H4 (cell line): ENCODE measurements around the gene PXK. TPM values are rescaled to one million over a fixed set of nuclear protein-coding genes. Genes with fewer than 3 reads are reported as not detected.

Experiments used
- DNase-seq: peaks from one replicate; pipeline ENCODE4 v3.0.0-alpha.2; 2015; ENCODE audit warnings: low spot score
- total RNA-seq: library from RNA; depleted of rRNA; stranded (reverse); fragments of >200 nt; shearing (Covaris generic); gene quantifications from 2 replicates; pipeline ENCODE4 v1.2.3, GENCODE V29; 2014

PXK gene
- total RNA-seq, 1 experiment from 2014 or later, result 48.8 TPM

DNA sequence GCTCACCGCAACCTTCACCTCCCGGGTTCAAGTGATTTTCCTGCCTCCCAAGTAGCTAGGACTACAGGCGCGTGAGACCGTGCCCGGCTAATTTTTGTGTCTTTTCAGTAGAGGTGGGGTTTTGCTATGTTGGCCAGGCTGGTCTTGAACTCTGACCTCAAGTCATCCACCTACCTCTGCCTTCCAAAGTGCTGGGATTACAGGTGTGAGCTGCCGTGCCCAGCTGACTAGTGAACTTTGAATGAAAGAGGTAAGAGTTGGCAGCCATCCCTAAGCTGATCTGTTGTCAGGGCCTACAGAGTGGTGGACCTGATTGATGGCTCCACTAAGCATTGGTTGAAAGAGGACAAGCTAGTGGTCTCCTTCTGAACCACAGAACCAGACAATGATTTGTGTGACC is 15.3 kb downstream of the PXK start:
- no peak for DNase-seq

DNA sequence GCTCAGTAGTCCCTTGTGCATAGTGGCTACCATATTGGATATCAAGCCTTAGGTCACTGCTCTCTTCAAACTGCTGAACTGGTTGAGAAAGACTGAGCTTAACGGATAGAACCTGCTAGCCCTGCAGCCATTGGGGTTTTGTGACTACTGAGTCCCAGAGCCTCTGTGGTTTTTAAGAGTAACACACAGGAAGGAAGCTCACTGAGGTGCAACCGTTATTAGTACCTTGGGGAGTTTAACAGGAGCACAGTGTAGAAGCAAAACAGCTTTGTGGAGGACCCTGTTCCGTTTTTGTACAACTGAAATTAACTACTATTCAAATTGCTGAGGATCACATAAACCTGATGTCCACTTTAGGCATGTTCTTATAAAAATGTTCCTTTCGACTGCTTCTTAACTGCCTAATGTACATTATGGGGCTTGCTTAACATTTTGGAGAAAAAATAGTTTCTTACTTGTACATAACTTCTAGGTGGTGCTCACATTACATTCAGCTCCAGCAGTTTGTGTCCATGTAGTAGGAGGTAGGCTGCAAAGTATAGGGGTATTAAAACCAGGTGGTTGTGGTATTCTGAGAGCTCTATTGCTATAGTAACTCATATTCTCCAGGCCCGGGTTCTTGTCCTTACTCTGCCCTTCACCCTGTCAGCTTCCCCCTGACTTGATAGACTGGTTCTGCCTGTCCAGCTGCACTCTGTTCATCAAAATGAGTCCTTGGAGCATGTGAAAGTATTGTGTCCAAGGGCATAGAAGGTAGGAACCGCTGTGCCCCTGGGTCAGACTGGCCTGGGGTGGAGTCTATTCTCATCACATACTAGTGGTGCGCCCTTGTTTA is 17.3 kb downstream of the PXK start:
- no peak for DNase-seq

- peak; percentile 61 for DNase-seq
Observed at GRCh38 chr3:58350627-58351013, 17.9 kb downstream of the PXK start.

DNA sequence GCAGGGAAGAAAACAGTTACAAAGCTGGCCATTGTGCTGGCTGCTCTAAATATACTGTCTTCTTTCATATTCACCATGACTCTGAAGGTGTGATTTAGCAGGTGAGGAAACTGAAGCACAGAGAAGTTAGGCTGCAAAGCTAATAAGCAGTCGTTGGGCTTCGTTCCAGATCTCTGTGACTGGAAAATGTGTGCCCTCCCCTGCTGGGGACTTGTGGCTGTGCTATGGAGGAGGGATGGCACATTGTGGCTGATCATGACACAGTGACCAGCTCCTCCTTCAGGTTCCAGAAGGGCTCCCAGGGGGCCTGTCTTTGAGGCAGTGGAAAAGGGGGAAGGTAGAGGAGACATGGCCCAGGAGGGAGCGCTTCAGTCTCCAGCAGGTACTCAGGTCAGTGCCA is 19.2 kb downstream of the PXK start:
- no peak for DNase-seq

GRCh38 chr3:58352626-58353025 is 19.9 kb downstream of the PXK start:
- no peak for DNase-seq

DNA sequence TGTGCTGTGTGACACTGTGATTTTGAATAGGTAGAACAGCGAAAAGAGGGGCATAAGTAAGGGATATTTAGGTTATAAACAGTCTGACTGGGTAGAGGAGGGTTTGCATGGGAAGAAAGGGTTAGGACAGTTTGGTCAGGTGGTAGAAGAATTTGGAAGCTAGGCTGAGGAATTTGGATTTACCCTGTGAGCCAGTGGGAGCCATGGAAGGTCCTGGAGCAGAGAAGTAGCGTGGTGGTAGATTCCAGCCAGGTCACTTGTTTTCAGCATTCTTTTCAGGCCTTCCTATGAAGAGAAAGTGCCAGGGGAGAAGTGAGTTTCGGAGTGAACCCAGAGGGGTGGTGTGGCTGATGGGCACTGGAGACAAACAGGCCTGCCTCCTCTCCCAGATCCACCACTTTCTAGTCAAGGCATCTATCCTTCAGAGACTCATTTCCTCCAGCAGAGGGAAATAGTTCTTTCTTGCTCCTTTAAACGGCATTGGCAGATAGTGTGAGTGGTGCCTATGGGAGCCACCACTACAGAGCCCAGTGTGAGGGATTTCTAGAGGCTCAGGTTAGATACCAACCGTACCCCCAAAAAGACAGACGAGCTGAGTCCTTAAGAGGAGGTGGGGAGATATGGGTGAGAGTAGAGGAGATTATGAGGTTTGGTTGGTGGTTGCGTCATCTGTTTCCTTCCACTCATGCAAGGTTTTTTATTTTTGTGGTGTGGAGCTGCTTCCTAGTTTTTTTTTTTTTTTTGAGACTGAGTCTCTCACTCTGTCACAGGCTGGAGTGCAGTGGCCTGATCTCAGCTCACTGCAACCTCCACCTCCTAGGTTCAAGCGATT is 21.2 kb downstream of the PXK start:
- DNase-seq, result no peak

- no peak for DNase-seq
Observed at GRCh38 chr3:58355179-58355578, 22.5 kb downstream of the PXK start.

DNA sequence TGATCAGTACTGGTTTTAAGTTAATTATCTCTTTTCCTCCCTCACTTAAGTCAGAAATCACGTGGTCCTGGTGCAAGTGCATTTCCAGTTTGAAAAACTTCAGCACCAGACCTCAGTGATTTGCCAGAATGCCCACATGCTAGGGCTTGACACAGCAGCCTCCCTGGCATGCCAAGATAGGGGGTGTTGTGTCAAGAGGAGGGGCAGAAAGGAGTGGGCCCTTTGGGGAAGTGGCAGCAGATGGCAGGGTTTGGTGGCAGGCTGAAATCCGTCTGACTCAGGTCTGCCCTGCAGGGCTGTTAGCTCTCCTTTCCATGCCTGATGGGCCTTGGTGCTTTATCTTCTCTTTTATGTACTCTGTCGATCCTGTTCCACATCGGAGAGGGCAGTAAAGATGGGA is 23.4 kb downstream of the PXK start:
- no peak for DNase-seq

DNA sequence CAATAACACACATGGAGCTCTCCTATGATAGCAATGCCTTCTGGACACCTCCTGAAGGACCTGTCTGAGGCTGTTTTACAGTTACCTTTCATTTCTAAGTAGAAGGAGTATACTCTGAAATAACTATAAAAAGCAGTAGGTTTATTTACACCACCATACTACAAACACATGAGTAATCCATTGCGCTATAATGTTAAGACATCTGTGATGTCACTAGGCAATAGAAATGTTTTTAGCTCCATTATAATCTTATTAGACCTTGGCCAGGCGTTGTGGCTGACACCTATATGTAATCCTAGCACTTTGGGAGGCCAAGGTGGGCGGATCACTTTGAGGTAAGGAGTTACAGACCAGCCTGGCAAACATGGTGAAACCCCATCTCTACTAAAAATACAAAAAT is 24.7 kb downstream of the PXK start:
- DNase-seq, result no peak

DNA sequence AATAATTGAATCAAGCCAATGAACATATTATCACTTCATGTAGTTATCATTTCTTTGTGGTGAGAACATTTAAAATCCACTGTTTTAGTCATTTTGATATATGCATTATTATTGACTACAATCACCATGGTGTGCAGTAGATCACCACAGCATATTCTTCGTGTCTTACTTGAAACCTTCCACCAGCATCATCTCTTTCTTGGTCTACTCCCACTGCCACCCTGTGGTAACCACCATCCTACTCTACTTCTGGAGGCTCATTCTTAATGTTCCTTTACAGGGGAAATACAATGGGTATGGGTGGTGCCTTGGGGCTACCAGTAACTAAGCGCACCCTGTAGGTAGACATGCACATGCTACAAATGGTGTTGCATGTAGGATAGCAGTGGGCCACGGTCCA is 25.4 kb downstream of the PXK start:
- no peak for DNase-seq

DNA sequence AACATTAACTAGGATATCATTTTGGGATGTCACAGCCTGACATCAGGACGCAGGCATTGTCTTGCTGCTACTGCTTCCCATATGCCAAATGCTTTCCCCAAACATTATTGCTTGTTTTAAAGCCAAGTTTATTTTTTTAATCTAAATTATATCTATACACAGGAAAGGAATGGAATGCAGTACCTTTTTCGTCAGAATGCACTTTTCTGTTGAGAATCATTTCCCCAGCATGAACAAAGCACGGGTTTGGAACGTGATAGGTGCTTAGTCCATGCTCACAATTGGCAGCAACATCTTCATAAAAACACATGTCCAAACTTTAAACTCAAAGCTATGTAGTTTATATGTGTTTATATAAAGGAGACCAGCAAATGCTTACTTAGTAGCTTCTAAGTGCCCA is 26.1 kb downstream of the PXK start:
- no peak for DNase-seq

DNA sequence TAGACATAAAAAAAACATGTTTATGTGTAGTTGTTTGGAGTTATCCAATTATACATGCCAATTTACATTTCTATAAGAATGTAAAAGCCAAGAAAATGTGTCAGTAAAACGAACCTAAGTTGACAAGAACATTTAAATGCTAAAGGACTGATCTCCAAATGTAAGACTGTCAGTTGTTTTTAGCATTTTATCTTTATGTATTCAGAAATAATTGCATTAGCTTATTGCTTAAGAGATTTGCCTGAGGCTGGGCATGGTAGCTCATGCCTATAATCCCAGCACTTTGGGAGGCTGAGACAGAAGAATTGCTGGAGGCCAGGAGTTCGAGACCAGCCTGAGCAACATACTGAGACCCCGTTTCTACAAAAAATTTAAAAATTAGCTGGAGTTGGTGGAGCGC is 26.9 kb downstream of the PXK start:
- DNase-seq, result no peak

DNA sequence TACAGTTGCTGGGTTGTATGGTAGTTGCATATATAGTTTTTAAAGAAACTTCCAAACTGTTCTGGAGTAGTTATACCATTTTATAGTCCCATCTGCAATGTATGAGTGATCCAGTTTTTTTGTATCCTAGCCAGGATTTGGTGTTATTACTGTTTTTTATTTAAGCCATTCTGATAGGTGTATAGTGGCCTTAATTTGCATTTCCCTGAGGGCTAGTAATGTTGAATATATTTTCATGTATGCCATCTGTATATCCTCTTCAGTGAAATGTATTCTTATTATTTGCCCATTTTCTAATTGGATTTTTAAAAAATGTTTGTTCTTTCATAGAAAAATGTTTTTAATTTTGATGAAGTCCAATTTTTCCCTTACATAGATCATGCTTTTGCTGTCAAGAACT is 29.2 kb downstream of the PXK start:
- DNase-seq, result no peak

DNA sequence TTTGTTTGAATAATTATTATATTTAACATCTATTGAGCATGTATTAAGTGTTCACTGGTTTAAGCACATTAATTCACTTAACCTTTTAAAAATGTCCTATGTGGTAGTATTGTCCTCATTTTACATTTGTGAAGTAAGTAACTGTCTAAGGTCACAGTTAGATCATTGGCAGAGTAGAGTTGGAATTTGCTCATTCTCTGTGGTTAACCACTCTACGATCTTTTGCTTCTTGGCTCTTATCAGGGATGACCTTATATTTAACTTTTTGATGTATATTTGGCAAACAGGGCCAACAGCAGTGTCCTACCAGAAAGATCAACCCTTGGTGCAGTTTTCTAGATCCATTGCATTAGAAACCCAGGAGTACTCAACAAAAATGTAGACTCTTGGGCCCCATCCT is 34.0 kb downstream of the PXK start:
- no peak for DNase-seq

GRCh38 chr3:58369038-58369437 is 36.3 kb downstream of the PXK start:
- no peak for DNase-seq

- DNase-seq, result no peak
Observed at GRCh38 chr3:58369876-58370275, 37.2 kb downstream of the PXK start.

DNA sequence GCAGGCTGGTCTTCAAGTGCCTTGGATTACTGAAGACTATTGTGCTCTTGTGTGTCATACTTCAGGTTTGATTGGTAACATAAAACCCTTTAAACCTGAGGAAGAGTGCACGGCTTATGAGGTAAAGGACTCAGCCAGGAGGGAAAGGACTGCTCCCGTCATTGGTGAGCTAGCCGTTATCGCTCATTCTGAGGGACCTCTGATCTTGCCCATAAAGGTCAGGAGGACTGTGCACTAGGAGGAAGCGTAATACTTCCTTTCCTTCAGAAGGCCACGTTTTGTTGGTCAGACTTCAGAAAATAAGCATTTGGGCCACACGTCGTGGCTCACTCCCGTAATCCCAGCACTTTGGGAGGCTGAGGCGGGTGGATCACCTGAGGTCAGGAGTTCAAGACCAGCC is 37.7 kb downstream of the PXK start:
- no peak for DNase-seq

DNA sequence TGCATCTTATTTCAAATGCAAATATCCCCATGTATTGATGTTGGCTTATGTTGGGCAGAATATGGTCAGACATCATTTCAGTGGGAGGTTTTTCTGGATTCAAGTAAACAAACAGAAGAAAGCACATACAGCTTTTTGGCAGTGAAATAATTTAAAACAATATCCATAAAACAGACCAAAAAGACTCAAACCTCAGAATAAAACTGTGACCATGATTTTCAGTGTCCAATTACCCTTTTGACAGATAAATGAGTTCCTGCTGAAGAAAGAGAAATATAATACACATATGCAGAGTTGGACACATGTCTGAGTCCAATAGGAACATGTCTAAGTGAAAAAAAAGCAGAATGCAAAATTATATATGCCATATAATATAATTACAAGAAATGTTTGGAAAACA is 39.1 kb downstream of the PXK start:
- no peak for DNase-seq

DNA sequence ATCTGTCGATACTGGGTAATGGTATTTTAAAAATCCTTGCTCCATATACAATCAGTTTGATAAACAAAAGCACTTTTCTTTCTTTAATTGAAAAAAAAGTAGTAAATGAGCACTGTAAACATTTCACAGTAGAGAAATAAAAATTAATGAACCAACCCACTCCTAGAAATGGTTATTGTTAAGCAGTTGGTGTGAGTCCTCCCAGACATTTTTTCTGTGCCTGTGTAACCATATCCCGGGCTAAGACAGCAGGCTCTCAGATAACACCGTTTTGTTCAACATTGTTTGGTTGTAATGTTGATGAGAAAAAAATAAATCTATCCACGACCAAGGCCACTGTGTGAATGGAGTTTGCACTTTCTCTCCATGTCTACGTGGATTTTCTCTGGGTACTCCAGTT is 42.6 kb downstream of the PXK start:
- no peak for DNase-seq

GRCh38 chr3:58377168-58377567 is 44.5 kb downstream of the PXK start:
- no peak for DNase-seq

- DNase-seq, result no peak
Observed at GRCh38 chr3:58377750-58378149, 45.1 kb downstream of the PXK start.

GRCh38 chr3:58379351-58380073 is 46.8 kb downstream of the PXK start:
- no peak for DNase-seq

- peak; percentile 87 for DNase-seq
Observed at GRCh38 chr3:58383476-58383875, 50.8 kb downstream of the PXK start.
